GM19351 (cell line): ENCODE data around the gene CLPTM1L.
"Not testable (repeated sequence)": the region's sequence is repeated elsewhere in the genome, so short reads cannot be mapped to it uniquely, and the experiment has no call there.

Experiments used
- ATAC-seq: cut with Tn5 transposase; IDR thresholded peaks from one replicate; pipeline ENCODE4 v1.9.1; 2021; ENCODE audit warnings: mild to moderate bottlenecking, moderate library complexity; ENCODE audit not compliant: unreplicated experiment

Gene CLPTM1L

GRCh38 chr5:1293416-1294205, 51.3 kb downstream of the CLPTM1L start:
- no peak for ATAC-seq

DNA sequence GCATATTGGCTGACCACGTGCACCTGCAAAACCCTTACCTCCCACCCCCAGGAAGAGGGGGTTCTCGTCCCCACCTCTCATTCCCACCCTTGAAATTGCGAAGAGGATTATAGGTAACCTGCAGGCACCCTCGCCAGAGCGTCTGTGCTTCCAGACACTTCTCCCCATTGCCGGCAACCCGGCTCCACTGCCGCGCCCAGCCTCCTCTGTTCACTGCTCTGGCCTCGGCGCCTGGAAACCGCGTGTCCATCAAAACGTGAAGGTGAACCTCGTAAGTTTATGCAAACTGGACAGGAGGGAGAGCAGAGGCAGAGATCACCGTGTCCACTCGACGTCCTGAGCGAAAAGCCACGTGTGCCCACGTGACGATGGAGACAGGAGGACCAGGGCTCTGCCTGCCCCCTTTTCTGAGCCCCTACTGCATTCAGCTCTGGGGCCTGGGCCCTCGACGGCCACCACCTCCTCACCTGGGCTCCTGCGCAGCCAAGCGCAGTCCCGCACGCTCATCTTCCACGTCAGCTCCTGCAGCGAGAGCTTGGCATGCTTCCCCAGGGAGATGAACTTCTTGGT, 52.0 kb downstream of the CLPTM1L start:
- ATAC-seq: no peak

DNA sequence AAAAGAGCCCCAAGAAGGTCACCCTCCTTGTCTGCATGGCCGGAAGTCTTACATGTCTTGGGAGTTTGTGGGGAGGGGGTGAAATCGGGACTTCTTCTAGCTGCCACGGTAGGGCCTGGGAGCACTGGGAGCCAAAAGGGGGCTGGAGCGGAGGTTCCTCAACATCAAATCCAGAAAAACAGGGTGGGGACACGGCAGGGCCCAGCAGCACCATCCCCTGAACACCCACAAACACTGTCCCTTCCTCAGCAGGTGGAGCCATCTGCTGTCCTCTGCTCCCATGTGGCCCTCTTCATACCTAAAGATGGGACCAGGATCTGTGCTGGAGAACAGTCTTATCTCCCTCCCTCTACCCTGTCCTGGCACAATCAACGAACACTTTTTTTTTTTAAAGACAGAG, 52.8 kb downstream of the CLPTM1L start:
- ATAC-seq: no peak

DNA sequence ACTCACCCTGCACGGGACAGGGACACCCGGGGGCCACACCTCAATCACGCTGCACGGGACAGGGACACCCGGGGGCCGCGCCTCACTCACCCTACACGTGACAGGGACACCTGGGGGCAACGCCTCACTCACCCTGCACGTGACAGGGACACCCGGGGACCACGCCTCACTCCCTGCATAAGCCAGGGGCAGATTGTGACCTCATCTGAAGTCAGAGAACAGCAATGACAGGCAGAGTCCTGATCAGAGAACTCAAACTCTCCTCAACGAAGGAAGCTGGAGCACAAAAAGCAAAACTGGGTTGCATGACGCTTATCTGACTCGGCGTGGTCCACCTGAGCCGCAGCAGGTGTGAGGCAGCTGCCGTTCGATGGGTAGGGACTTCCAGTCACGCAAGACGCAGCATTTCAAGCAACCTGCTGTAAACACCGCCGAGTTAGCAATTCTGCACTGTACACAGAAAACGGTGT, 53.3 kb downstream of the CLPTM1L start:
- ATAC-seq: no peak

DNA sequence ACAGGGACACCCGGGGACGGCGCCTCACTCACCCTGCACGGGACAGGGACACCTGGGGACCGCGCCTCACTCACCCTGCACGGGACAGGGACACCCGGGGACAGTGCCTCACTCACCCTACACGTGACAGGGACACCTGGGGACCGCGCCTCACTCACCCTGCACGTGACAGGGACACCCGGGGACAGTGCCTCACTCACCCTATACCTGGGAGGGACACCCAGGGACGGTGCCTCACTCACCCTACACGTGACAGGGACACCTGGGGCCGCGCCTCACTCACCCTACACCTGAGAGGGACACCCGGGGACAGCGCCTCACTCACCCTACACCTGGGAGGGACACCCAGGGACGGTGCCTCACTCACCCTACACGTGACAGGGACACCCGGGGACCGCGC, 53.9 kb downstream of the CLPTM1L start:
- ATAC-seq: not testable (repeated sequence)

GRCh38 chr5:1289559-1289958, 55.3 kb downstream of the CLPTM1L start:
- not testable (repeated sequence) for ATAC-seq

DNA sequence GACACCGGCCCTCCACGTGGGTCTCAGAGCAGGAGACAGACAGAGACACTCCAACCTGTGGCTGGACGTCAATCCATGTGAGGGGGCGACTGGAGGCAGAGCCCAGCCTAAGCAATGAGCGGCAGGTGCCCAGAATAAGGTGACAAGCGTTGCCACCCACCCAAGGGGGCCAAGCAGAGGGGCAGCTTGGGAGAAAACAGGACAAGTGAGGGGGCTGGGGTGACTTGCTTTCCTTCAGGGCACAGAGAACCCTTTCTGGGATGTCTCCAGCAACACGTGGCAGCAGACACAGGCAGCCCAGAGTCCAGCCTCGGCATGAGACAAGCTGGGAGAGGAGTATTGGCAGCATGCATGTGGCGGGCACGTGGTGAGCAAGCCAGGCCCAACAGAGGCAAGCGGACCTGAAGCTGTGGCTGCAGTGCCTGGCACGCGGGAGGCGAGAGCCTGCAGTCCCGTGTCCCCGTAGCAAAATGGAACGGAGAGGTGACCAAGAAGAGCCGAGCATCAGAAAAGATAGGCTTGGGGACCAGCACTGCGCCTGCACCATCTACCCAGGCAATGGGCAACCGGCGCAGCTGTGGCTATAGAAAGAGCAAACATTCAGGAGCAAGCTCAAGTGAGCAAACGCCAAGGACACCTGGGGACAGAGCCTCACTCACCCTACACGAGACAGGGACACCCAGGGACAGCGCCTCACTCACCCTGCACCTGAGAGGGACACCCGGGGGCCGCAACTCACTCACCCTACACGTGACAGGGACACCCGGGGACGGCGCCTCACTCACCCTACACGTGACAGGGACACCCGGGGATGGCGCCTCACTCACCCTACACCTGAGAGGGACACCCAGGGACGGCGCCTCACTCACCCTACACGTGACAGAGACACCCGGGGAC, 56.2 kb downstream of the CLPTM1L start:
- no peak for ATAC-seq

GRCh38 chr5:1285883-1286291, 59.0 kb downstream of the CLPTM1L start:
- no peak for ATAC-seq

DNA sequence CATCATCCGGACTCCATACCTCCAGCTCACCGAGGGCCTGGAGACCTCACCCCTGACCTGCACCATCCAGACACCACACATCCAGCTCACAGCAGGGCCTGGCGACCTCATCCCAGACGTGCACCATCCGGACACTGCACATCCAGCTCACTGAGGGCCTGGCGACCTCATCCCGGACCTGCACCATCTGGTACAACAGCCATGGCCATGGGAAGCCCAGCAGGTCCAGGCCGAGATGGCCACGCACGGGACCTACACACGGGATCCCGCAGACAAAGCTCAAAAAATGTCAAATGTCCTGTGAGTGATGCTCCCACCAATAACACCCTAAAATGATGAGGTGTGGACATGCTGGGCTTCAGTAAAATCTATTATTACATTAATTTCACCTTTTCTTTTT, 59.8 kb downstream of the CLPTM1L start:
- ATAC-seq: no peak

DNA sequence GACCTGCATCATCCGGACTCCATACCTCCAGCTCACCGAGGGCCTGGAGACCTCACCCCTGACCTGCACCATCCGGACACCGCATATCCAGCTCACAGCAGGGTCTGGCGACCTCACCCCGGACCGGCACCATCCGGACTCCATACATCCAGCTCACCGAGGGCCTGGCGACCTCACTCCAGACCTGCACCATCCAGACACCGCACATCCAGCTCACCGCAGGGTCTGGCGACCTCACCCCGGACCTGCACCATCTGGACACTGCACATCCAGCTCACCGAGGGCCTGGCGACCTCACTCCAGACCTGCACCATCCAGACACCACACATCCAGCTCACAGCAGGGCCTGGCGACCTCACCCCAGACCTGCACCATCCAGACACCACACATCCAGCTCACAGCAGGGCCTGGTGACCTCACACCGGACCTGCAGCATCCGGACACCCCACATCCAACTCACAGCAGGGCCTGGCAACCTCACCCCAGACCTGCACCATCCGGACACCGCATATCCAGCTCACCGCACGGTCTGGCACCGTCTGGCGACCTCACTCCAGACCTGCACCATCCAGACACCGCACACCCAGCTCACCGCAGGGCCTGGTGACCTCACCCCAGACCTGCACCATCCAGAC, 60.4 kb downstream of the CLPTM1L start:
- ATAC-seq: not testable (repeated sequence)

DNA sequence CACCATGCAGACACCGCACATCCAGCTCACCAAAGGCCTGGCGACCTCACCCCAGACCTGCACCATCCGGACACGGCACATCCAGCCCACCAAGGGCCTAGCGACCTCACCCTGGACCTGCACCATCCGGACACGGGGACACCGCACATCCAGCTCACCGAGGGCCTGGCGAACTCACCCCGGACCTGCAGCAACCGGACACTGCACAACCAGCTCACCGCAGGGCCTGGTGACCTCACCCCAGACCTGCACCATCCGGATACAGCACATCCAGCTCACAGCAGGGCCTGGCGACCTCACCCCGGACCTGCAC, 61.2 kb downstream of the CLPTM1L start:
- ATAC-seq: not testable (repeated sequence)

DNA sequence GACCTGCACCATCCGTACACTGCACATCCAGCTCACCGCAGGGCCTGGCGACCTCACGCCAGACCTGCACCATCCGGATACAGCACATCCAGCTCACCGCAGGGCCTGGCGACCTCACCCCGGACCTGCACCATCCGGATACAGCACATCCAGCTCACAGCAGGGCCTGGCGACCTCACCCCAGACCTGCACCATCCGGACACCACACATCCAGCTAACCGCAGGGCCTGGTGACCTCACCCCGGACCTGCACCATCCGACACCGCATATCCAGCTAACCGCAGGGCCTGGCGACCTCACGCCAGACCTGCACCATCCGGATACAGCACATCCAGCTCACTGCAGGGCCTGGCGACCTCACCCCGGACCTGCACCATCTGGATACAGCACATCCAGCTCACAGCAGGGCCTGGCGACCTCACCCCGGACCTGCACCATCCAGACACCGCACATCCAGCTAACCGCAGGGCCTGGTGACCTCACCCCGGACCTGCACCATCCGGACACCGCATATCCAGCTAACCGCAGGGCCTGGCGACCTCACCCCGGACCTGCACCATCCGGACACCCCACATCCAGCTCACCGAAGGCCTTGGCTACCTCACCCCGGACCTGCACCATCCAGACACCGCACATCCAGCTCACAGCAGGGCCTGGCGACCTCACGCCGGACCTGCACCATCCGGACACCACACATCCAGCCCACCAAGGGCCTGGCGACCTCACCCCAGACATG, 61.7 kb downstream of the CLPTM1L start:
- ATAC-seq: not testable (repeated sequence)

DNA sequence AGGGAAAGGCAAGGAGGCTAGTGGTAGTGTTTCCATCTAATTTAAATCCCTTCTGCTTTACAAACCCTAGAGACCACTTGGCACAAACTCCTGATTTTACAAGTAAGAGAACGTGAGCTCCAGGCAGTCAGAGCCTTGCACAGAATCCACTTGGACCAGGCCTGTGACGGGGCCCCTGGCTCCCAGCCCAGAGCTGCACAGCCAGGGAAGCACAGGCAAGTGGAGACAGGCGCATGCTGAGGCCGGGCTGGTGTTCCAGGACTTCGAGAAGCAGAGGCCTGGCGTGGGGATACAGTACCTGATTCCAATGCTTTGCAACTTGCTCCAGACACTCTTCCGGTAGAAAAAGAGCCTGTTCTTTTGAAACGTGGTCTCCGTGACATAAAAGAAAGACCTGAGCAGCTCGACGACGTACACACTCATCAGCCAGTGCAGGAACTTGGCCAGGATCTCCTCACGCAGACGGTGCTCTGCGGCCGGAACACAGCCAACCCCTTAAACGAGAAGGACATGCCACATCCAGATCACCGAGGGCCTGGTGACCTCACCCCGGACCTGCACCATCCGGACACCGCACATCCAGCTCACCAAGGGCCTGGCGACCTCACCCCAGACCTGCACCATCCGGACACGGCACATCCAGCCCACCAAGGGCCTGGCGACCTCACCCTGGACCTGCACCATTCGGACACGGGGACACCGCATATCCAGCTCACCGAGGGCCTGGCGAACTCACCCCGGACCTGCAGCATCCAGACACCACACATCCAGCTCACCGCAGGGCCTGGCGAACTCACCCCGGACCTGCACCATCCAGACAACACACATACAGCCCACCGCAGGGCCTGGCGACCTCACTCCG, 62.5 kb downstream of the CLPTM1L start:
- no peak for ATAC-seq

DNA sequence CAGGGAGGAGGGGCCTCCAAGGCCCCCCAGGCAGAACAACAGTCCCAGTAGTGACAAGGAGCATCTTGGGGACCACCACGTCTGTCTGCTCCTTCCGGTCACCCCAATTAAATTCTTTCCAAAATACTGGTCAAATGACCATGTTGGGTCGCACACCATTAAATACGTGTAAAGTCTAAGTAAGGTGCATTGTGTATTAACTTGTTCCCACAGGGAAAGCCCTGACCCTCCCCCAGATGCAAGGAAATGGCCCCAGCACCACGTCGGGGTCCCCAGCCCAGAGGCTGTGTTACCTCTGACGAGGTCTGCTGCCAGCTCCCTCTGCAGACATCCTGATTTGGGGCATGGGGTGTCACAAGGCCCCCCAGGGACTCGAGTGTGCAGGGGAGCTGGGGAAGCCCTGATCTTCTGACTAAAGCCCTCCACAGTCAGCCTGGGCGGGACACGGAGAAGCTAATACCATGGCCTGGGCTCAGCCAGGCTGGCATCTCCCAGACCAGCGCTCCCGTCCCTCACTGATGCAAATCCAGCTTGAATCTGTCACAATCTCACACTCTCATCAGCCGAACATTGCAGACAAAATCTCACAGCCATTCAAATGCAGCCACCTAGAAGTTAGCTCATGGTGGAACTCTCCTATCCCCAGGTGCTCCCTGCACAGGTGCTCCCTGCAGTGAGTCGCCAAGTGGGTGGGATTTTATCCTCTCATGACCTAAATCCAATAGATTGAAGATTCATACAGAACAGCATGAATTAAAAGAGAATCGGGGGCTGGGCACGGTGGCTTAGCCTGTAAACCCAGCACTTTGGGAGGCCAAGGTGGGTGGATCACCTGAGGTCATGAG, 63.6 kb downstream of the CLPTM1L start:
- no peak for ATAC-seq

- no peak for ATAC-seq
Observed at GRCh38 chr5:1280177-1281037, 64.5 kb downstream of the CLPTM1L start.

DNA sequence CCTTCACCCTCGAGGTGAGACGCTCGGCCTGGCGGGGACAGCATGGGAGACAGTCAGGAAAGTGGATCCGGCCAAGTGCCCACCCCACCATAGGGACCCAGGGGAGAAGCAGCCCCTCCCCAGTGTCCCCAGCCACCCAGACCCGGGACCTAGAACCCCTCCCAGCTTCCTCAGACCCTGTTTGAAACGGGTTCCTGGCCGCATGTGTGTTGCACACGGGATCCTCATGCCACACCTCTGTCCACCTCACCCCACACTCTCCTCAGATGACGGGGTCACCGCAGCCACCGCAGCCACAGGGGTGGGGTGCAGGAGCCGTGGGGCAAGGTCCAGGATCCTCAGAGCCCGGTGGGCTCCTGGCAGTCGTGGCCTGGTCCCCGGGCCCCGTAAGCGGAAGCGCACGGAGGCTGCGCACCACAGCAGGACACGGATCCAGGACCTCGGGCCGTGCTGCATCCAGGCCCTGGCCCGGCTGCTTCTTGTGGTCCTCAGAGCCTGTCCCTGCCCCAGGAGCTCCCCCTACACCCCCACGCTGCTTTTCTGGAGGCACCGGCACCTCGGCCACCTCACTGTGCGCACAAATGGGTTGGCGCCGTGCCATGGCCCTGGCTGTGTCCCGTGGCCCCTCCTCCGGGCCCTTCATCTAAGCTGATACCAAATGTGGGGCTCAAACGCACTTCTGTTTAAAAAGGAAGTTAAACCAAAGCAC, 65.3 kb downstream of the CLPTM1L start:
- ATAC-seq: no peak
